GM19238 (cell line): ENCODE measurements around the gene KPNA2.
"Not testable (repeated sequence)": the region's sequence is repeated elsewhere in the genome, so short reads cannot be mapped to it uniquely, and the experiment has no call there.

ENCODE experiments used
- DNase-seq: peaks from one replicate; pipeline ENCODE4 v3.0.0; 2011; ENCODE audit warnings: low spot score; ENCODE audit not compliant: insufficient read length

KPNA2 gene

GRCh38 chr17:68054296-68054900 lies 18.9 kb downstream of the KPNA2 start:
- no peak for DNase-seq

DNA sequence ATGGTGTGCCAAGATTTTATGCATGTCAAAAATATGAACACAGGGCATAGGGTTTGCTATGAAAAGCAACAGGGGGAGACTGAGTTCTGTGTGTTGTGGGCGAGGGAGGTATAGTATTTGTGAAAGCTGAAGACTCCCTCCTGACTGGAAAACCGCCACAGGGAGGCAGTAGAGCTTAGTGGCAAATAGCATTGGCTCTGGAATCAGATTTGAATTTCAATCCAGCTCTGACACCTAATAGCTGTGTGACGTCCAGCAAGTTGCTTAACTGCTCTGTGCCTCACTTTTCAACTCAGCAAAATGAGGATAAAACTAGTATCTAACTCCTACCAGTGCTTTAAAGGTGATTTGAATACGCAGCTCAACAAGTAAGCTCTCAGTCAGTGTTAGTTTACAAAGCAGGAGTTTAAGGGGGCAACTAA lies 22.0 kb downstream of the KPNA2 start:
- DNase-seq: no peak

DNA sequence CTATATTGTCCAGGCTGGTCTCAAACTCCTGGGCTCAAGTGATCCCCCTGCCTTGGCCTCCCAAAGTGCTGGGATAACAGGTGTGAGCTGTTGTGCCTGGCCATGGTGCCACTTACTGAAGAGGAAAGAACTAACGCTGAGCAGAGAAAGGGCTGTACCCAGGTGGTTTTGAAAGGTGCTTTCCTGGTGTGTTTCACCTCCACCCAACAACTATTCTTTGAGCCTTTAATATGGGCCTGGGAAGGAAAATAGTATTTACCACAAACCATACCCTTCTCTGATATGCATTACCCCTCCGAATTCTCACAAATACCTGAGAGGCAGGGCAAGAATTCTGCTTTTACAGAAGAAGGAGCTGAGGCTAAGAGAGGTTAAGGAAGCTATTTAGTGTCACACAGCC lies 24.8 kb downstream of the KPNA2 start:
- no peak for DNase-seq

- DNase-seq: no peak
Measured at GRCh38 chr17:68061512-68062313, 26.2 kb downstream of the KPNA2 start.

- not testable (repeated sequence) for DNase-seq
Measured at GRCh38 chr17:68065366-68065765, 29.8 kb downstream of the KPNA2 start.

DNA sequence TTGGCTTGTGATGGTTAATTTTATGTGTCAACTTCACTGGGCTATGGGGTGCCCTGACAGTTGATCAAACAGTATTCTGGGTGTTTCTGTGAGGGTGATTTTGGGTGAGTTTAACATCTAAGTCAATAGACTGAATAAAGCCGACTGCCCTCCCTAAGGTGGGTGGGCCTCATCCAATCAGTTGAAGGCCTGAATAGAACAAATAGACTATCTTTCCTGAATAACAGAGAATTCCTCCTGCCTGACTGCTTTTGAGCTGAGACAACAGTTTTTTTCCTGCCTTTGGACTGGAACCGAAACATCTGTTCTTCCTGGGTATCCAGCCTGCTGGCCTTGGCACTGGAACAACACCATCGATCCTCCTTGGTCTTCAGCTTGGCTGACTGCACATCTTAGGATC lies 33.0 kb downstream of the KPNA2 start:
- not testable (repeated sequence) for DNase-seq

DNA sequence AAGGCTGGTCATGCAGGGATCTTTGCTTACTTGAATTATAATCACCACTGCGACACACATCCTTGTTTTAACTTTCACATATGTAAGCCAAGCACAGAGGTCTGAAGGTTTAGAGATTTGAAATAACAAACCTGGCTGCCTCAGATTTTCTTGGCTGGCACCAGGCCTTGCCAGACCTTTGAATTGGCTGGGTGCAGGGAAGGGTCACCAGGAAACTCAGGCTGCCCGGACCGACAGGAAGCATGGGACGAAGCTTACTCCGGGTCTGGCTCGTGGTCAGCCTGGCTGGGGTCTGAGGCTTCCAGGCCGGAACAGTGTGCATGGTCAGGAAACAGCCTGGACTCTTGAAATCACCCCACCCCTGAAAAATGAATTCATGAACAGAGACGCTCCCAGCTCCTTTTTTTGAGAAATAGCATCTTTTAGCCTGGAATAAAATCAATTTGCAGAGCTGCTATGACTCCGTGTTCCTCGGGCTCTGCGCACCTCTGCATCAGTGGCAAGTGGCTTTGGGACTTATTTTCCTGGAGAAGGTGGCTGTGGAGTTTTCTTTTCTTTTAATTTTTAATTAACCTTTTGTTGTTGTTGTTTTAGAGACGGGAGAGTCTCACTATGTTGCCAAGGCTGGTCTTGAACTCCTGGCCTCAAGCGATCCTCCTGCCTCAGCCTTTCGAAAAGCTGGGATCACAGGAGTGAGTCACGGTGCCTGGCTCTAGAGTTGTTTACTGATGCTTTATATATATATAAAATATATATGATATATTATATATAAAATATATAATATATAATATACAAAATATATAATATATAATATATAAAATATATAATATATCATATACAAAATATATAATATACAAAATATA lies 35.3 kb downstream of the KPNA2 start:
- DNase-seq: not testable (repeated sequence)

GRCh38 chr17:68074279-68074678 lies 38.7 kb downstream of the KPNA2 start:
- DNase-seq: no peak

GRCh38 chr17:68075953-68076607 lies 40.5 kb downstream of the KPNA2 start:
- DNase-seq: not testable (repeated sequence)

- DNase-seq: not testable (repeated sequence)
Measured at GRCh38 chr17:68077498-68077897, 42.0 kb downstream of the KPNA2 start.

GRCh38 chr17:68080411-68081150 lies 45.0 kb downstream of the KPNA2 start:
- no peak for DNase-seq

- DNase-seq: not testable (repeated sequence)
Measured at GRCh38 chr17:68081305-68082265, 46.0 kb downstream of the KPNA2 start.

- no peak for DNase-seq
Measured at GRCh38 chr17:68085771-68086381, 50.3 kb downstream of the KPNA2 start.

GRCh38 chr17:68086666-68087065 lies 51.1 kb downstream of the KPNA2 start:
- DNase-seq: not testable (repeated sequence)

GRCh38 chr17:68087131-68087623 lies 51.6 kb downstream of the KPNA2 start:
- DNase-seq: not testable (repeated sequence)

DNA sequence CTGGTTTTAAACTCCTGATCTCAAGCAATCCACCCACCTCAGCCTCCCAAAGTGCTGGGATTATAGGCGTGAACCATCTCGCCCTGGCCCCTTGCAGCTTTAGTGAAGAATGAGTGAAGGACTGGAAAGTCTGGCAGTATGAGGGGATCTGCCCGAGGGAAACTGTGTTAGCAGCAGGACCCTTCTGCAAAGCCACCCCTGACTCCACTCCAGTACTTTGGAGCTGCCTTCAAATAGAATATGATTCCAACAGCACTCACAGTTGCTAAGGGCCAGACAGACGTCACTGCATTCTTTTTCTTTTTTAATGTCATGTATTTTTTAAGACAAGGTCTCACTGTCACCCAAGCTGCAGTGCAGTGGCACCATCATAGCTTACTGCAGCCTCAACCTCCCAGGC lies 52.3 kb downstream of the KPNA2 start:
- DNase-seq: no peak

GRCh38 chr17:68089881-68090280 lies 54.3 kb downstream of the KPNA2 start:
- no peak for DNase-seq

GRCh38 chr17:68094481-68095078 lies 59.0 kb downstream of the KPNA2 start:
- no peak for DNase-seq
